Gastrocnemius medialis (tissue), 4 donors: ENCODE data around the gene EPS8. TPM values are rescaled to one million over a fixed set of nuclear protein-coding genes. Genes with fewer than 3 reads are reported as not detected.
"Not testable (repeated sequence)": the region's sequence is repeated elsewhere in the genome, so short reads cannot be mapped to it uniquely, and the experiment has no call there.

ENCODE experiments used
- ATAC-seq, 2 donors: fragments of 150-250 bp; one replicate each; pipeline ENCODE4 v1.9.1; 2016
- DNase-seq, 2 donors: peaks; one replicate each; pipeline ENCODE4 v3.0.0-alpha.2; 2019
- H3K27ac ChIP-seq, 4 donors: fragments of 200-600 bp; sonication (generic); 1 replicate in 1 of 4; 2 replicates in 3 of 4; pipeline ENCODE4 v1.5.1; 2016 to 2018; ENCODE audit warnings: mild to moderate bottlenecking in 2 of 4, moderate library complexity in 1 of 4
- H3K27me3 ChIP-seq, 3 donors: fragments of 200-600 bp; sonication (generic) in 2 of 3; 1 replicate in 1 of 3; 2 replicates in 2 of 3; pipeline versions ENCODE4 v1.5.1 to v1.6.0; 2016 to 2019; ENCODE audit warnings: mild to moderate bottlenecking in 1 of 3, moderate library complexity in 1 of 3
- H3K36me3 ChIP-seq, 2 donors: fragments of 200-600 bp; sonication (generic) in 1 of 2; one replicate each; pipeline ENCODE4 v1.5.1; 2017 to 2018
- H3K4me1 ChIP-seq, 2 donors: fragments of 200-600 bp; sonication (generic) in 1 of 2; one replicate each; pipeline ENCODE4 v1.5.1; 2016 to 2017; ENCODE audit warnings: mild to moderate bottlenecking in 2 of 2
- H3K4me3 ChIP-seq, 4 donors: fragments of 200-600 bp; sonication (generic) in 3 of 4; 1 replicate in 1 of 4; 2 replicates in 3 of 4; pipeline ENCODE4 v1.5.1; 2016 to 2019; ENCODE audit warnings: mild to moderate bottlenecking in 2 of 4
- H3K9me3 ChIP-seq, 3 donors: fragments of 200-600 bp; sonication (generic) in 2 of 3; 1 replicate in 1 of 3; 2 replicates in 2 of 3; pipeline ENCODE4 v1.5.1; 2016 to 2019
- CTCF ChIP-seq, 5 experiments: fragments of 450-650 bp in 3 of 5; fragments of 200-600 bp in 2 of 5; sonication (generic) in 2 of 5; IDR thresholded peaks in 4 of 5; conservative IDR thresholded peaks in 1 of 5; 1 replicate in 4 of 5; 2 replicates in 1 of 5; pipeline ENCODE4 v1.5.1; 2016 to 2019; ENCODE audit warnings: antibody characterized with exemption in 5 of 5, mild to moderate bottlenecking in 3 of 5, moderate library complexity in 3 of 5
- POLR2A ChIP-seq, 2 donors: fragments of 450-650 bp; IDR thresholded peaks; one replicate each; pipeline ENCODE4 v1.6.1; 2017; ENCODE audit warnings: antibody characterized with exemption in 2 of 2, mild to moderate bottlenecking in 2 of 2, moderate library complexity in 2 of 2
- in situ Hi-C, 4 donors: fragments of 200-750 bp; cut with MboI; loops; one replicate each; pipeline versions ENCODE4 v1.15.0 to v1.8.0; 2017; ENCODE audit warnings: low sequenced_read_pairs in 4 of 4
- intact Hi-C: fragments of 100-400 bp; cut with DNase I; formaldehyde crosslinking; loops from one replicate; pipeline ENCODE4 v1.15.1; 2023; ENCODE audit warnings: low total_unique reads
- total RNA-seq, 4 donors: library from RNA; depleted of rRNA; stranded (reverse); fragments of >200 nt; gene quantifications; one replicate each; pipeline versions ENCODE4 v1.1.0 to v1.2.3, GENCODE V29; 2016

EPS8 gene
- total RNA-seq, 4 donors from 2014 or later: 26.8 to 48.4 (median 32.0) TPM

GRCh38 chr12:15770581-15770980 is 18.6 kb downstream of the EPS8 start:
- ATAC-seq (no peak), DNase-seq (no peak)
- Histone ChIP-seq H3K4me1 (peaks cover 0 to 7% of the 10 kb centered on the region in 2 donors), H3K4me3 (no peak overlapping the region), H3K9me3 (no peaks in the 10 kb centered on the region), H3K36me3 (no peaks in the 10 kb centered on the region), H3K27me3 (no peaks in the 10 kb centered on the region), H3K27ac (no peak overlapping the region)
- intact Hi-C loops: loop anchor here (5.0 kb wide), 2 partner anchors 82 to 178 kb away; no protein-coding TSS in a partner anchor
- no peak for TF ChIP-seq CTCF (IDR thresholded peaks at IDR 0.05 in 4 of 5, conservative IDR thresholded peaks at IDR 0.05 in 1 of 5)
- TF ChIP-seq POLR2A (IDR thresholded peaks at IDR 0.05): no peak
- in situ Hi-C loops: no loop called here

GRCh38 chr12:15770021-15770420 is 19.2 kb downstream of the EPS8 start:
- in situ Hi-C loops: no loop called here
- no peaks in the 10 kb centered on the region for H3K9me3 ChIP-seq
- no peak overlapping the region for H3K27ac ChIP-seq
- no peak overlapping the region for H3K4me3 ChIP-seq
- no peaks in the 10 kb centered on the region for H3K27me3 ChIP-seq
- peaks cover 0 to 4% of the 10 kb centered on the region in 2 donors for H3K4me1 ChIP-seq
- ATAC-seq: no peak
- intact Hi-C loops: loop anchor here (5.0 kb wide), 2 partner anchors 82 to 178 kb away; no protein-coding TSS in a partner anchor
- DNase-seq: no peak
- H3K36me3 ChIP-seq: no peaks in the 10 kb centered on the region
- no peak for TF ChIP-seq POLR2A (IDR thresholded peaks at IDR 0.05)
- no peak for TF ChIP-seq CTCF (IDR thresholded peaks at IDR 0.05 in 4 of 5, conservative IDR thresholded peaks at IDR 0.05 in 1 of 5)

- ATAC-seq (no peak), DNase-seq (no peak)
- Histone ChIP-seq H3K36me3 (no peaks in the 10 kb centered on the region), H3K4me1 (no peaks in the 10 kb centered on the region), H3K4me3 (no peak overlapping the region), H3K9me3 (no peaks in the 10 kb centered on the region), H3K27ac (no peak overlapping the region), H3K27me3 (no peaks in the 10 kb centered on the region)
- no peak for TF ChIP-seq CTCF (IDR thresholded peaks at IDR 0.05 in 4 of 5, conservative IDR thresholded peaks at IDR 0.05 in 1 of 5)
- TF ChIP-seq POLR2A (IDR thresholded peaks at IDR 0.05): no peak
- intact Hi-C loops: no loop called here
- in situ Hi-C loops: no loop called here
These were observed 19.6 kb downstream of the EPS8 start for GRCh38 chr12:15769586-15769985.

GRCh38 chr12:15767301-15767700 is 21.9 kb downstream of the EPS8 start:
- H3K27ac ChIP-seq: no peak overlapping the region
- no peaks in the 10 kb centered on the region for H3K27me3 ChIP-seq
- H3K4me3 ChIP-seq: no peak overlapping the region
- no peak for DNase-seq
- intact Hi-C loops: no loop called here
- no peak for ATAC-seq
- in situ Hi-C loops: no loop called here
- TF ChIP-seq POLR2A (IDR thresholded peaks at IDR 0.05): no peak
- TF ChIP-seq CTCF (IDR thresholded peaks at IDR 0.05 in 4 of 5, conservative IDR thresholded peaks at IDR 0.05 in 1 of 5): no peak
- H3K4me1 ChIP-seq: no peaks in the 10 kb centered on the region
- H3K36me3 ChIP-seq: no peaks in the 10 kb centered on the region
- no peaks in the 10 kb centered on the region for H3K9me3 ChIP-seq

- no peak overlapping the region for H3K4me3 ChIP-seq
- no peak for TF ChIP-seq CTCF (IDR thresholded peaks at IDR 0.05 in 4 of 5, conservative IDR thresholded peaks at IDR 0.05 in 1 of 5)
- no peak for TF ChIP-seq POLR2A (IDR thresholded peaks at IDR 0.05)
- H3K9me3 ChIP-seq: no peaks in the 10 kb centered on the region
- H3K27me3 ChIP-seq: no peaks in the 10 kb centered on the region
- no peak overlapping the region for H3K27ac ChIP-seq
- no peaks in the 10 kb centered on the region for H3K36me3 ChIP-seq
- intact Hi-C loops (no loop called here), in situ Hi-C loops (no loop called here)
- ATAC-seq (no peak), DNase-seq (no peak)
- H3K4me1 ChIP-seq: no peaks in the 10 kb centered on the region
These were observed 25.9 kb downstream of the EPS8 start for GRCh38 chr12:15763328-15763727.

- DNase-seq, ATAC-seq, in situ Hi-C loops: not testable (repeated sequence)
These were observed 27.0 kb downstream of the EPS8 start for GRCh38 chr12:15762162-15762561.

More at GRCh38 chr12:15762162-15762561, 27.0 kb downstream of the EPS8 start:
- H3K27me3 ChIP-seq, H3K4me1 ChIP-seq, H3K36me3 ChIP-seq, H3K4me3 ChIP-seq, H3K9me3 ChIP-seq, intact Hi-C loops, H3K27ac ChIP-seq: not testable (repeated sequence)
